Measurements from ENCODE around the gene KLF3. TPM values are rescaled to one million over a fixed set of nuclear protein-coding genes. Genes with fewer than 3 reads are reported as not detected.

KLF3 gene
- total and polyA plus RNA-seq, 2 of the 4 experiments (the other 2 are of a cell fraction): 8.2 to 12.6 TPM

DNA sequence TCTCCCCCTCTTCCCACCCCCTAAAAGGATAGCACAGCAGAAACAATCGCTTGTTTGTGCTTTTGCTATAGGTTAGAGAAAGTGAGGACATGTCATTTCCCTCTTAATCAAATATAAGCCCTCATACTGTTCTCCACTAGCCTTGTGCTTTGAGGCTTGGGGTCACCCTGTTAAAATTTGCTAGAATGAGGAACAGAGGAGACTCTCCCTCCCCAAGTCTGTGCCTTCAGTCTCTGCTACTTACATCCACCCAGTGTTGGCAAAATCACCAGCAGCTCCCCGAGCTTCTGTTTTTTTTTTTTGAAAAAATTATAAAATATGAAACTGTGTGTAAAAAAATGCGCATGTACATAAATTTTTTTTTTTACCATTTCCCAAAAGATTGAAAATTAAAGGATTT, 19.3 kb downstream of the KLF3 start:
- Histone ChIP-seq H3K14ac (replicated peaks; ENCODE audit: low read depth, low read length) (no peak overlapping the region), H2BK15ac (ENCODE audit: low read depth, low read length) (no peak overlapping the region), H3K36me3 (ENCODE audit: control insufficient read depth, insufficient read depth, low read length) (peaks cover 25% of the 10 kb centered on the region), H3K4me1 (ENCODE audit: control insufficient read depth, insufficient read depth, low read length) (peaks cover 10% of the 10 kb centered on the region), H3K9me1 (ENCODE audit: insufficient read depth, low read length) (peaks cover 31% of the 10 kb centered on the region), H4K8ac (ENCODE audit: low read depth in 2 of 2, low read length in 2 of 2) (no peak overlapping the region), H4K91ac (ENCODE audit: insufficient read depth, low read depth, low read length) (no peak overlapping the region), H3K18ac (ENCODE audit: low read depth, low read length) (no peak overlapping the region), H3K4me3 (ENCODE audit: insufficient read depth, low read depth, low read length) (no peak overlapping the region), H2AK5ac (ENCODE audit: low read depth, low read length) (no peak overlapping the region), H3K4me2 (ENCODE audit: low read depth, low read length) (no peak overlapping the region), H3K4ac (ENCODE audit: low read depth, low read length) (no peak overlapping the region), H3K9me3 (ENCODE audit: control insufficient read depth, insufficient read depth, low read length) (no peaks in the 10 kb centered on the region), H3K27ac (ENCODE audit: insufficient read depth, low read length) (no peak overlapping the region), H3K9ac (ENCODE audit: low read depth, low read length) (no peak overlapping the region), H4K5ac (ENCODE audit: low read depth, low read length) (no peak overlapping the region), H2AK9ac (replicated peaks; ENCODE audit: low read depth, low read length, poor library complexity) (no peak overlapping the region), H3K27me3 (ENCODE audit: control insufficient read depth, insufficient read depth, low read length) (no peaks in the 10 kb centered on the region), H2BK20ac (ENCODE audit: low read depth, low read length) (no peak overlapping the region), H2AFZ (replicated peaks; ENCODE audit: low read length, poor library complexity) (no peak overlapping the region), H2BK120ac (ENCODE audit: low read depth, low read length) (no peak overlapping the region), H3K79me1 (ENCODE audit: low read depth in 1 of 2, low read length in 2 of 2) (peaks cover 45 to 72% of the 10 kb centered on the region in 2 experiments), H4K20me1 (ENCODE audit: insufficient read depth, low read length) (peaks cover 69% of the 10 kb centered on the region), H2BK5ac (ENCODE audit: low read depth, low read length, poor library complexity, severe bottlenecking) (no peak overlapping the region), H3K23ac (ENCODE audit: low read depth, low read length) (no peak overlapping the region), H3K56ac (ENCODE audit: extremely low read depth, insufficient read depth, low read length) (no peak overlapping the region)
- TF ChIP-seq USF2 (IDR thresholded peaks at IDR 0.05; ENCODE audit: low read depth, low read length): no peak
- TF ChIP-seq RFX5 (IDR thresholded peaks at IDR 0.05; ENCODE audit: low read depth, low read length): no peak
- TF ChIP-seq MAZ (IDR thresholded peaks at IDR 0.05; ENCODE audit: borderline replicate concordance, low read depth, low read length): no peak
- TF ChIP-seq RCOR1 (IDR thresholded peaks at IDR 0.05; ENCODE audit: insufficient replicate concordance, low read length): no peak
- TF ChIP-seq MXI1 (IDR thresholded peaks at IDR 0.05; ENCODE audit: borderline replicate concordance, low read depth, low read length): no peak
- TF ChIP-seq SMC3 (IDR thresholded peaks at IDR 0.05; ENCODE audit: low read depth, low read length): no peak
- TF ChIP-seq, protein P1, sequence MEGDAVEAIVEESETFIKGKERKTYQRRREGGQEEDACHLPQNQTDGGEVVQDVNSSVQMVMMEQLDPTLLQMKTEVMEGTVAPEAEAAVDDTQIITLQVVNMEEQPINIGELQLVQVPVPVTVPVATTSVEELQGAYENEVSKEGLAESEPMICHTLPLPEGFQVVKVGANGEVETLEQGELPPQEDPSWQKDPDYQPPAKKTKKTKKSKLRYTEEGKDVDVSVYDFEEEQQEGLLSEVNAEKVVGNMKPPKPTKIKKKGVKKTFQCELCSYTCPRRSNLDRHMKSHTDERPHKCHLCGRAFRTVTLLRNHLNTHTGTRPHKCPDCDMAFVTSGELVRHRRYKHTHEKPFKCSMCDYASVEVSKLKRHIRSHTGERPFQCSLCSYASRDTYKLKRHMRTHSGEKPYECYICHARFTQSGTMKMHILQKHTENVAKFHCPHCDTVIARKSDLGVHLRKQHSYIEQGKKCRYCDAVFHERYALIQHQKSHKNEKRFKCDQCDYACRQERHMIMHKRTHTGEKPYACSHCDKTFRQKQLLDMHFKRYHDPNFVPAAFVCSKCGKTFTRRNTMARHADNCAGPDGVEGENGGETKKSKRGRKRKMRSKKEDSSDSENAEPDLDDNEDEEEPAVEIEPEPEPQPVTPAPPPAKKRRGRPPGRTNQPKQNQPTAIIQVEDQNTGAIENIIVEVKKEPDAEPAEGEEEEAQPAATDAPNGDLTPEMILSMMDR (conservative IDR thresholded peaks at IDR 0.05; ENCODE audit: low read depth, low read length): no peak
- no peak for TF ChIP-seq MAFK (IDR thresholded peaks at IDR 0.05; ENCODE audit: low read depth, low read length)
- TF ChIP-seq ELK1 (IDR thresholded peaks at IDR 0.05; ENCODE audit: borderline replicate concordance, low read depth, low read length): no peak
- TF ChIP-seq FOS (IDR thresholded peaks at IDR 0.05; ENCODE audit: low read depth, low read length): no peak
- TF ChIP-seq CEBPB (IDR thresholded peaks at IDR 0.05; ENCODE audit: low read depth, low read length): no peak
- no peak for TF ChIP-seq RAD21 (IDR thresholded peaks at IDR 0.05; ENCODE audit: low read length)
- CTCF ChIA-PET: no interaction called here
- intact Hi-C loops (cut with micrococcal nuclease) (no loop called here), in situ Hi-C loops (cut with MboI; ENCODE audit: low sequenced_read_pairs) (no loop called here), dilution Hi-C loops (cut with HindIII; ENCODE audit: low sequenced_read_pairs, unreplicated experiment) (no loop called here)
- POLR2A ChIA-PET (ENCODE audit: unreplicated experiment): no interaction called here
- no peak for DNase-seq
- ATAC-seq (ENCODE audit: low read depth): no peak
- no CpG with 5 or more reads among the region's 3 CpGs for WGBS, 2 experiments (ENCODE audit: extremely low coverage in 2 of 2, insufficient read length in 1 of 2)
- no TSS peak for BruUV-seq (replicated peaks)
